D721Med (cell line): Measurements from ENCODE around the gene KIF26A.

ENCODE experiments used
- DNase-seq: peaks from one replicate; pipeline ENCODE4 v3.0.0; 2011; ENCODE audit warnings: low spot score; ENCODE audit not compliant: insufficient read length
- FAIRE-seq: peaks from 2 replicates; lab custom pipeline; 2011; peaks lifted over from hg19 to GRCh38; lab: Jason Lieb, UNC
- TF ChIP-seq, protein P1 (sequence below): IDR thresholded peaks from 2 replicates; pipeline ENCODE4 v1.5.1; 2012; ENCODE audit warnings: mild to moderate bottlenecking, control low read depth; ENCODE audit not compliant: insufficient read depth; ENCODE audit errors: missing control alignments

KIF26A gene

DNA sequence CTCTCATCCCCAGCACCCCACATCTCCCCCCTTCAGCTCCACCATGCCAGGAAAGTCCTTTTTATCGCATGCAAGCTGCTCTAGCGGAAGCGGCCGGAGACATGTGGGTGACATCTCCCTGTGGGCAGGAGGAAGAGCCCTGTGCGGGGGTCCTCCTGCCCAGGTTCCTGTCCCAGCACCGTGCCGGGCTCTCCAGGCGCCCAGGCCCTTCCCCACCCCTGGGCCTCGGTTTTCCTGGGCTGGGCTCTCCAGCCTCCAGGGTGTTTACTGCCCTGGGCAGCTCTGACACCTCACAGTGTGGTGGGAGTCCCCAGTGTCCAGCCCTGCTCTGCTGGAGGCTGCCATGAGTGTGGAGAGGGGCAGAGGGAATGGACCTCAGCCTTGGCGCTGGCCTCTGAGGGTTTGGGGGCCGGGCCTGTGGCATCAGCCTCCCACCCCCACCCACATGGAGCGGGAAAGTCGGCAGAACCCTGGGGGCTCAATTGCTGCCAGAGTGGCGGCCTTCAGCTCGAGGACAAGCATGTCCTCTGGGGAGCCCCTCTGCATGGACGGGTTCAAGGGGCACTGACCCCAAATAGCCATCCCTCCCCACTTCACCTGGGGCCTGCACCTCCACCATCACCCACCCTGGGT is 36.0 kb upstream of the KIF26A start:
- DNase-seq (no peak), FAIRE-seq (no peak)
- TF ChIP-seq, protein P1, sequence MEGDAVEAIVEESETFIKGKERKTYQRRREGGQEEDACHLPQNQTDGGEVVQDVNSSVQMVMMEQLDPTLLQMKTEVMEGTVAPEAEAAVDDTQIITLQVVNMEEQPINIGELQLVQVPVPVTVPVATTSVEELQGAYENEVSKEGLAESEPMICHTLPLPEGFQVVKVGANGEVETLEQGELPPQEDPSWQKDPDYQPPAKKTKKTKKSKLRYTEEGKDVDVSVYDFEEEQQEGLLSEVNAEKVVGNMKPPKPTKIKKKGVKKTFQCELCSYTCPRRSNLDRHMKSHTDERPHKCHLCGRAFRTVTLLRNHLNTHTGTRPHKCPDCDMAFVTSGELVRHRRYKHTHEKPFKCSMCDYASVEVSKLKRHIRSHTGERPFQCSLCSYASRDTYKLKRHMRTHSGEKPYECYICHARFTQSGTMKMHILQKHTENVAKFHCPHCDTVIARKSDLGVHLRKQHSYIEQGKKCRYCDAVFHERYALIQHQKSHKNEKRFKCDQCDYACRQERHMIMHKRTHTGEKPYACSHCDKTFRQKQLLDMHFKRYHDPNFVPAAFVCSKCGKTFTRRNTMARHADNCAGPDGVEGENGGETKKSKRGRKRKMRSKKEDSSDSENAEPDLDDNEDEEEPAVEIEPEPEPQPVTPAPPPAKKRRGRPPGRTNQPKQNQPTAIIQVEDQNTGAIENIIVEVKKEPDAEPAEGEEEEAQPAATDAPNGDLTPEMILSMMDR = no peak

DNA sequence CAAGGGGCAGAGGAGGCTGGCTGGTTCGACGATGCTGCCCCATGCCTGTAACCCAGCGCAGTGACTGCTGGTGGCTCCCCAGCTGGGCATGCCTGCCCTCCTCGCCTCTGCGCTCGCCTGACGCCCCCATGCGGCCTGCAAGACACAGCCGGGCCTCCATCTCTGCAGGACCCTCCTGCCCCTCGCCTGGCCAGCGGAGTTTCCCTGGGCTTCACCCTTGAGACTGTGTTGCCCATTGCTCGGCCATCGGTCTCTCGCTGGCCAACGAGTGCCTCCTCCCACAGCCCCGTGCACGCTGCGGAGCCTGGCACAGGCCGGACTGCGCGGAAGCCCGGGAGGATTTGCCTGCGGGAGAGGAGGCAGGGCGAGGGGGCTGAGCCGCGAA is 35.3 kb upstream of the KIF26A start:
- FAIRE-seq = no peak
- DNase-seq = no peak
- TF ChIP-seq, protein P1 = no peak

DNA sequence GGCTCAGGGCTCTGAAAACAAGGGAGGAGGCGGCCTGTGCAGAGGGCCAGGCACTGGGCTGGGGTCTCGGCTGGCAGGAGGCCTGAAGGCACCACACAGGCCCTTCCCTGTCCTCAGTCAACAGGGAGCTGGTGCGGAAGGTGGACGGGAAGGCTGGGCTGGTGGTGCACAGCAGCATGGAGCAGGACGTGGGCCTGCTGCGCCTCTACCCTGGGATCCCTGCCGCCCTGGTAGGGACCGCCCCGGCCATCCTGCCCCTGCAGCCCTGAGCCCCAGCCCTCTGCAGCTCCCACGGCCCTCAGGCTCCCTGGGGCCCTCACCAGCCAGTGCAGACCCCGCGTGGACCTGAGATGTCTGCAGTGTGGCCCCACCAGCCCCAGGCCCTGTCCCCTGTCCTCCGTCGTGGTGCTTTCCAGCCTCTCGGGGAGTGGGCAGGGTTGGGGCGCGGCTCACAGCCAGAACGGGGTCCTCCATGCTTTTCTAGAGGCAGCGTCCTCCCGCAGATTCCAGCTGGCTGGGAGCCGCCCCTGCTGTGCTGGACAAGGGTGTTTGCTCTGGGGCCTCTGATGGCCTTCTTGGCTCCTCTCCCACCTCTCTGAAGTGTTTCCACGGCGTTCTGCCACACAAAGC is 34.8 kb upstream of the KIF26A start:
- DNase-seq = no peak
- TF ChIP-seq, protein P1 = no peak
- no peak for FAIRE-seq

DNA sequence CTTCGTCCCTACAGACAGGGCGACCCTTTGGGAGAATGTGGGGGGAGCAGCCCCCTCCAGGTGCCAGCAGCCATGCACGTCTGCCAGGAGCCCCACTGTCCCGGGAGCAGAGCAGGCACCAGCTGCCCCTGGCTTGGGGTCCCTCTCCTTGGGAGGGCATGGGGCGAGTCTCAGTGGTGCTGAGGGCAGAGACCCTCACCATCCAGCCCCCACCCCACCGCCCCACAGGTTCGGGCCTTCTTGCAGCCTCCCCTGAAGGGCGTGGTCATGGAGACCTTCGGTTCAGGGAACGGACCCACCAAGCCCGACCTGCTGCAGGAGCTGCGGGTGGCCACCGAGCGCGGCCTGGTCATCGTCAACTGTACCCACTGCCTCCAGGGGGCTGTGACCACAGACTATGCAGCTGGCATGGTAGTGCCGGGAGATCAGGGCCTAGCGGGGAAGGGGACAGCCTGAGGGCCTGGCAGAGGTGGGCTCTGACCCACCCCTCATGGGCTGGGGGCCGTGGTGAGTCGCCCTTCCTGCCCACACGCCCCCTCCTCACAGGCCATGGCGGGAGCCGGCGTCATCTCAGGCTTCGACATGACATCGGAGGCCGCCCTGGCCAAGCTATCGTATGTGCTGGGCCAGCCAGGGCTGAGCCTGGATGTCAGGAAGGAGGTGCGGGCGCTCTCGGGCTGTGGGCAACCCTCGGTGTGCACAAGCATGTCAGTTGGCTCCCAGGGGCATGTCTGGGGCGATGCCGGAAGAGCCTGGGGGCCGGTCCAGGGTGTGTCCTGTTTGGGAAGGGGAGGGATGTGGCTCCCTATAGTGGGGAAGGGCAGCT is 34.1 kb upstream of the KIF26A start:
- TF ChIP-seq, protein P1 = no peak
- FAIRE-seq (no peak), DNase-seq (no peak)

DNA sequence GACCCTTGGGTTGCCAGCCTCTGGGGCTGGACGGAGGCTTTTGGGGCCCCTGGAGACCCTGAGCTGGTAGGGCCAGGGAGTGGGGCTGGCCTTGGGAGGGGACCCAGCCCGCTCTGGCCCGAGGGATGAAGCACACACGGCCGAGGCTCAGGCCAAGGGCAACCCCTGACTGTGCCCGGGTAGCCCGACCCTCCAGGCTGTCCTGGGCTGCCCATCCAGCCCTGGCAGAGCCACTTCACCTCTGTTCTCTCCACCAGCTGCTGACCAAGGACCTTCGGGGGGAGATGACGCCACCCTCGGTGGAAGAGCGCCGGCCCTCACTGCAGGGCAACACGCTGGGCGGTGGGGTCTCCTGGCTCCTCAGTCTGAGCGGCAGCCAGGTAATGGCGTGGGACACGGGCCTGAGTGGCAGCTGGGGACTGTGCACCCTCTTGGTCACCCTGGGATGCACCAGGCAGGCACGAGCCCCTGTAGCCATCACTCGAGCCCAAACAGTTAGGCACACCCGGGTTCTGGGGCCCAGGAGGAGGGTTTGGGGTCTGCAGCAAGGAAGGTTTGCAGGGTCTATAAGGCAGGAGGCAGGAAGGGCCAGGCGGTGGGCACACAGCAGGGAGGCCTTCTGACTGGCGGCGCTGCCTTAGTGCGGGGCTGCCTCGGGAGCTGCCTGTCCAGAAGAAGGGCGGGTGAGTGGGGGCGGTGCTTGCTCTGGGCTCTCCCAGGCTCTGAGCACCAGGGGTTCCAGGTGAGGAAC is 33.1 kb upstream of the KIF26A start:
- FAIRE-seq = no peak

DNA sequence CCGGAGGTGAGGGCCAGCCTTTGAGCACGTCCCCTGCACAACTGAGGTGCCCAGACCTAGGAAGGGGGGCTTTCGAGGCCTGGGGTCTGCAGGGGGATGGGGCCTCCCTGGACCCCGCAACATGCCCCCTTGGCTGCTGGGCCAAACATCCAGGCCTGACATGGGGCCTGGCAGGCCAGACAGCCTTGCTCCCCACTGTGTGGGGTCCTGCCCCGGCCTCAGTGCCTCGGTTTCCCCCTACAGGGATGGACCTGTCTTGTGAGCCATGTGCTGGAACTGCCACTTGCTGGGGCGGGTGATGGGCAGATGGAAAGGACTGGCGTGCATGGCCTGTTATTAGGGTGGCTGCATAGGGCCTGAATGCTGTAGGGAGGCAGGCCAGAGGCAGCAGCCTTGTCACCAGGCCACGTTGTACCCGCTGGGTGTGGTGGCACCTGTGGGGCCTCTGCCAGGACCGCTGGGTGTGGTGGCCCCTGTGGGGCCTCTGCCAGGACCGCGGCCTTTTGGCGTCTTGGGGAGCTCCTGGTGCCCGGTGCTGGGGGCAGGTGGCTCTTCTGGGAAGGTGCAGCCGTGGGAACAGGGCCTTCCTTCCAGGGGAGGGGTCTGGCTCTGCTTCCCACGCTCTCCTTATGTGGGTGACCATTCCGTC is 32.4 kb upstream of the KIF26A start:
- FAIRE-seq (no peak), DNase-seq (no peak)
- TF ChIP-seq, protein P1 = no peak

More for the DNA sequence above, 33.1 kb upstream of the KIF26A start:
- TF ChIP-seq, protein P1 = no peak
- no peak for DNase-seq
